Uterus (tissue), 4 donors: ENCODE data around the gene SREBF1. TPM values are rescaled to one million over a fixed set of nuclear protein-coding genes. Genes with fewer than 3 reads are reported as not detected.

Experiments
- DNase-seq, 2 donors: peaks; one replicate each; pipeline ENCODE4 v3.0.0-alpha.2; 2019 to 2020
- H3K27ac ChIP-seq, 2 donors: fragments of 200-600 bp; sonication (generic); 1 replicate in 1 of 2; 2 replicates in 1 of 2; pipeline ENCODE4 v1.5.1; 2016 to 2018
- H3K27me3 ChIP-seq, 2 donors: fragments of 200-600 bp; sonication (generic); one replicate each; pipeline ENCODE4 v1.5.1; 2018 to 2019; ENCODE audit warnings: control low read depth in 1 of 2
- H3K36me3 ChIP-seq, 2 donors: fragments of 200-600 bp; sonication (generic); one replicate each; pipeline ENCODE4 v1.5.1; 2019; ENCODE audit warnings: control low read depth in 1 of 2
- H3K4me1 ChIP-seq, 2 donors: fragments of 200-600 bp; sonication (generic); one replicate each; pipeline ENCODE4 v1.5.1; 2018 to 2019; ENCODE audit warnings: control low read depth in 1 of 2
- H3K4me3 ChIP-seq, 2 donors: fragments of 200-600 bp; sonication (generic); 1 replicate in 1 of 2; 2 replicates in 1 of 2; pipeline ENCODE4 v1.5.1; 2018 to 2019; ENCODE audit warnings: mild to moderate bottlenecking in 1 of 2
- H3K9me3 ChIP-seq, 2 donors: fragments of 200-600 bp; sonication (generic); one replicate each; pipeline ENCODE4 v1.5.1; 2019; ENCODE audit warnings: control low read depth in 1 of 2
- POLR2A ChIP-seq, 2 donors: fragments of 450-650 bp; IDR thresholded peaks; one replicate each; pipeline ENCODE4 v1.6.1; 2016; ENCODE audit warnings: antibody characterized with exemption in 2 of 2, mild to moderate bottlenecking in 1 of 2, moderate library complexity in 1 of 2
- intact Hi-C: fragments of 100-400 bp; cut with DNase I; formaldehyde crosslinking; loops from one replicate; pipeline ENCODE4 v1.15.1; 2023; ENCODE audit warnings: low total_unique reads
- microRNA counts, 2 donors: library from miRNA; unstranded; fragments of <30 nt; microRNA quantifications; one replicate each; lab custom pipeline; 2016 to 2017
- microRNA-seq: library from miRNA; unstranded; fragments of <30 nt; microRNA quantifications from one replicate; pipeline ENCODE4, GENCODE V29; 2016; ENCODE audit warnings: borderline microRNAs expressed, borderline replicate concordance
- small RNA-seq: library from RNA; depleted of rRNA; stranded (forward); fragments of <200 nt; gene quantifications from one replicate; pipeline ENCODE3, GENCODE V24; 2016
- total RNA-seq, 4 donors: library from RNA; depleted of rRNA in 3 of 4; stranded (reverse); fragments of >200 nt in 3 of 4; gene quantifications; one replicate each; pipeline versions ENCODE4 v1.1.0 to v1.2.4, GENCODE V29; 2014 to 2023
- TF ChIP-seq, protein P1 (sequence below), 4 experiments: fragments of 200-600 bp in 2 of 4; fragments of 450-650 bp in 2 of 4; sonication (generic) in 2 of 4; IDR thresholded peaks; one replicate each; pipeline ENCODE4 v1.5.1; 2016 to 2019; ENCODE audit warnings: antibody characterized with exemption in 4 of 4, mild to moderate bottlenecking in 2 of 4, moderate library complexity in 1 of 4
- donor health status: DM: yes; HTN: yes; CAD: no.

Gene SREBF1
- total RNA-seq, 4 donors from 2014 or later, result 24.8 to 94.6 (median 31.5) TPM

DNA sequence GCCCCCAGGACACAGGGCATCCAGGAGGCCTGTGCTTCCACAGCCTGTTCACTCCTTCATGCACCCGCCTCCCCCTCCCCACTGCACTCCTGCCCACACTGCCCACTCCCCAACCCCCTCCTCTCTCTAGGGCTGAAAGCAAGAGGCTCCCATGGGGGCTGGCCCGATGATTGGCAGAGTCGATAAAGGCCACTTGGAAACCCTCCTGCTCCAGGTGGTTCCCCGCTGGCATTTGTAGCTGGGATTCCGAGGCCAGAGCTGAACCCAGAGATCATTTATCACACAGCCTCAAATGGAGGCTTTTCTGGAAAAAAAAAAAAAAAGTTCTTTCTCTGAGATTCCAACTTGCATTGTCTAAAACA lies 74.1 kb downstream of the SREBF1 start:
- Histone ChIP-seq H3K27me3 (no peaks in the 10 kb centered on the region), H3K27ac (no peak overlapping the region)
- DNase-seq, result no peak

More for the DNA sequence above, 74.1 kb downstream of the SREBF1 start:
- intact Hi-C loops, result no loop called here
- Histone ChIP-seq H3K4me1 (no peaks in the 10 kb centered on the region), H3K36me3 (no peaks in the 10 kb centered on the region), H3K9me3 (no peaks in the 10 kb centered on the region), H3K4me3 (no peak overlapping the region)
- TF ChIP-seq, protein P1, sequence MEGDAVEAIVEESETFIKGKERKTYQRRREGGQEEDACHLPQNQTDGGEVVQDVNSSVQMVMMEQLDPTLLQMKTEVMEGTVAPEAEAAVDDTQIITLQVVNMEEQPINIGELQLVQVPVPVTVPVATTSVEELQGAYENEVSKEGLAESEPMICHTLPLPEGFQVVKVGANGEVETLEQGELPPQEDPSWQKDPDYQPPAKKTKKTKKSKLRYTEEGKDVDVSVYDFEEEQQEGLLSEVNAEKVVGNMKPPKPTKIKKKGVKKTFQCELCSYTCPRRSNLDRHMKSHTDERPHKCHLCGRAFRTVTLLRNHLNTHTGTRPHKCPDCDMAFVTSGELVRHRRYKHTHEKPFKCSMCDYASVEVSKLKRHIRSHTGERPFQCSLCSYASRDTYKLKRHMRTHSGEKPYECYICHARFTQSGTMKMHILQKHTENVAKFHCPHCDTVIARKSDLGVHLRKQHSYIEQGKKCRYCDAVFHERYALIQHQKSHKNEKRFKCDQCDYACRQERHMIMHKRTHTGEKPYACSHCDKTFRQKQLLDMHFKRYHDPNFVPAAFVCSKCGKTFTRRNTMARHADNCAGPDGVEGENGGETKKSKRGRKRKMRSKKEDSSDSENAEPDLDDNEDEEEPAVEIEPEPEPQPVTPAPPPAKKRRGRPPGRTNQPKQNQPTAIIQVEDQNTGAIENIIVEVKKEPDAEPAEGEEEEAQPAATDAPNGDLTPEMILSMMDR (IDR thresholded peaks at IDR 0.05), result no peak
- TF ChIP-seq POLR2A (IDR thresholded peaks at IDR 0.05), result no peak

MicroRNAs within 50 kb of the gene (microRNA counts, 767-probe panel; counts per million panel counts)
- 0 counts per million in 2 donors for microRNA hsa-miR-33b-5p (lab: Ali Mortazavi, UCI)

Small RNA genes within 50 kb of the gene (microRNA-seq; reads per million reads assigned to microRNA genes)
- gene MIR33B (not detected), gene MIR6777 (not detected)

Small RNA genes within 50 kb of the gene (small RNA-seq; reads per million reads assigned to genes)
- gene MIR33B (not detected), gene MIR6777 (not detected)

Other genes with a start within 250 kb of the SREBF1 start
- 10 to 100 TPM; 26.3 to 61.7 (median 32.2) TPM for gene PEMT, start 245.3 kb downstream of the SREBF1 start, total RNA-seq
- gene RAI1, start 155.5 kb downstream of the SREBF1 start, total RNA-seq, result 10 to 100 TPM in 3 of 4 donors, 1 to 10 TPM in 1; 10.0 to 66.1 (median 15.3) TPM
- 10 to 100 TPM; 15.6 to 85.9 (median 34.9) TPM for gene TOM1L2, start 135.4 kb upstream of the SREBF1 start, total RNA-seq
- gene DRC3, start 135.9 kb upstream of the SREBF1 start, total RNA-seq, result 10 to 100 TPM in 3 of 4 donors, 1 to 10 TPM in 1; 7.7 to 18.5 (median 13.6) TPM
- 100 to 1,000 TPM in 1 of 4 donors, 10 to 100 TPM in 2, 1 to 10 TPM in 1; 7.9 to 166 (median 20.6) TPM for gene ATPAF2, start 202.2 kb upstream of the SREBF1 start, total RNA-seq
- 10 to 100 TPM in 3 of 4 donors, 1 to 10 TPM in 1; 2.6 to 22.1 (median 13.4) TPM for gene GID4, start 202.4 kb upstream of the SREBF1 start, total RNA-seq